HepG2 (cell line): ENCODE data around the gene C20orf144. TPM values are rescaled to one million over a fixed set of nuclear protein-coding genes. Genes with fewer than 3 reads are reported as not detected.

Source experiments
- FOSL2 ChIP-seq: sonication (generic); formaldehyde crosslinking; IDR thresholded peaks from 2 replicates; pipeline ENCODE4 v1.4.0; 2020; ENCODE audit warnings: missing genetic modification reagents
- HNF4A ChIP-seq: sonication (generic); formaldehyde crosslinking; IDR thresholded peaks from 2 replicates; pipeline ENCODE4 v1.4.0; 2020; ENCODE audit warnings: missing genetic modification reagents
- HOXA7 ChIP-seq: sonication (generic); formaldehyde crosslinking; IDR thresholded peaks from 2 replicates; pipeline ENCODE4 v1.8.1; 2022; ENCODE audit warnings: mild to moderate bottlenecking, missing genetic modification reagents, moderate library complexity
- IRX3 ChIP-seq: sonication (generic); formaldehyde crosslinking; IDR thresholded peaks from 2 replicates; pipeline ENCODE4 v1.8.1; 2023; ENCODE audit warnings: mild to moderate bottlenecking, low read depth, missing genetic modification reagents, borderline replicate concordance
- KLF12 ChIP-seq: sonication (generic); formaldehyde crosslinking; IDR thresholded peaks from 2 replicates; pipeline ENCODE4 v1.4.0; 2020; ENCODE audit warnings: missing genetic modification reagents, borderline replicate concordance
- KMT2B ChIP-seq: IDR thresholded peaks from 2 replicates; pipeline ENCODE4 v1.6.1; 2016; ENCODE audit warnings: missing genetic modification reagents, missing compliant biosample characterization
- MIXL1 ChIP-seq: IDR thresholded peaks from 2 replicates; pipeline ENCODE4 v1.6.1; 2016
- PAX8 ChIP-seq: sonication (generic); formaldehyde crosslinking; IDR thresholded peaks from 2 replicates; pipeline ENCODE4 v1.8.0; 2022; ENCODE audit warnings: mild to moderate bottlenecking, missing genetic modification reagents, borderline replicate concordance
- PCBP1 ChIP-seq: fragments of 200-400 bp; formaldehyde crosslinking; IDR thresholded peaks from 2 replicates; pipeline ENCODE4 v1.6.1; 2017; ENCODE audit warnings: mild to moderate bottlenecking, low read depth, low read length, borderline replicate concordance
- PTBP1 ChIP-seq: fragments of 200-400 bp; formaldehyde crosslinking; IDR thresholded peaks from 2 replicates; pipeline ENCODE4 v1.6.1; 2018; ENCODE audit warnings: low read length, low read depth; ENCODE audit not compliant: poor library complexity, severe bottlenecking
- RFXANK ChIP-seq: IDR thresholded peaks from 2 replicates; pipeline ENCODE4 v1.6.1; 2016
- SRY ChIP-seq: sonication (generic); formaldehyde crosslinking; IDR thresholded peaks from 2 replicates; pipeline ENCODE4 v1.8.0; 2022; ENCODE audit warnings: mild to moderate bottlenecking, missing genetic modification reagents
- TCF7 ChIP-seq: sonication (generic); IDR thresholded peaks from 2 replicates; pipeline ENCODE4 v1.6.1; 2016; ENCODE audit warnings: antibody characterized with exemption, low read depth
- ZBTB3 ChIP-seq: sonication (generic); formaldehyde crosslinking; IDR thresholded peaks from 2 replicates; pipeline ENCODE4 v1.4.0; 2020; ENCODE audit warnings: low read depth, mild to moderate bottlenecking, moderate library complexity, missing genetic modification reagents, borderline replicate concordance
- ZNF232 ChIP-seq: sonication (generic); formaldehyde crosslinking; IDR thresholded peaks from 2 replicates; pipeline ENCODE4 v1.4.0; 2020; ENCODE audit warnings: missing genetic modification reagents, borderline replicate concordance
- ZNF607 ChIP-seq: sonication (generic); formaldehyde crosslinking; IDR thresholded peaks from 2 replicates; pipeline ENCODE4 v1.5.1; 2020; ENCODE audit warnings: missing genetic modification reagents, mild to moderate bottlenecking, borderline replicate concordance
- ZNF746 ChIP-seq: sonication (generic); formaldehyde crosslinking; IDR thresholded peaks from 2 replicates; pipeline ENCODE4 v1.8.0; 2022; ENCODE audit warnings: mild to moderate bottlenecking, missing genetic modification reagents
- ZNF766 ChIP-seq: sonication (generic); formaldehyde crosslinking; IDR thresholded peaks from 2 replicates; pipeline ENCODE4 v1.5.0; 2020; ENCODE audit warnings: missing genetic modification reagents, borderline replicate concordance
- ZSCAN21 ChIP-seq: sonication (generic); formaldehyde crosslinking; IDR thresholded peaks from 2 replicates; pipeline ENCODE4 v1.8.0; 2022; ENCODE audit warnings: mild to moderate bottlenecking, missing genetic modification reagents, moderate library complexity, borderline replicate concordance
- polyA plus RNA-seq, 8 experiments: library from polyadenylated mRNA; depleted of rRNA in 3 of 8; stranded (reverse) in 7 of 8; unstranded in 1 of 8; fragments of >200 nt; fragmentation: Illumina TruSeq in 4 of 8; extraction: Trizol in 4 of 8; gene quantifications; 2 replicates each; pipeline versions ENCODE4 v1.2.1 to v1.2.3, GENCODE V29; 2011 to 2016; ENCODE audit warnings: low read depth in 4 of 8, missing spikeins in 1 of 8, mixed read lengths in 1 of 8; ENCODE audit not compliant: insufficient read depth in 1 of 8
- total RNA-seq, 5 experiments: library from RNA; depleted of rRNA; stranded (reverse); fragments of >200 nt; fragmentation: Illumina TruSeq; extraction: Trizol; gene quantifications; 2 replicates each; pipeline ENCODE4 v1.2.3, GENCODE V29; 2016; ENCODE audit warnings: low read depth in 1 of 5
- TF ChIP-seq, protein P1 (sequence below): sonication (generic); formaldehyde crosslinking; IDR thresholded peaks from 2 replicates; pipeline ENCODE4 v1.4.0; 2020; ENCODE audit warnings: missing genetic modification reagents; ENCODE audit errors: not compliant biosample characterization
- TF ChIP-seq, protein P2 (sequence below), 2 experiments: sonication (generic) in 1 of 2; formaldehyde crosslinking in 1 of 2; IDR thresholded peaks; 2 replicates each; pipeline versions ENCODE4 v1.4.0 to v1.6.1; 2016 to 2020; ENCODE audit warnings: borderline replicate concordance in 1 of 2, low read depth in 1 of 2, mild to moderate bottlenecking in 1 of 2, missing genetic modification reagents in 1 of 2
- TF ChIP-seq, protein P3 (sequence below): sonication (generic); formaldehyde crosslinking; IDR thresholded peaks from 2 replicates; pipeline ENCODE4 v1.8.0; 2022; ENCODE audit warnings: mild to moderate bottlenecking, missing genetic modification reagents, borderline replicate concordance

Gene C20orf144
- total and polyA plus RNA-seq, 2 of the 13 experiments (the other 11 are each of a cell fraction or from before 2014, with no cell fraction given): 0.09 to 0.16 TPM

DNA sequence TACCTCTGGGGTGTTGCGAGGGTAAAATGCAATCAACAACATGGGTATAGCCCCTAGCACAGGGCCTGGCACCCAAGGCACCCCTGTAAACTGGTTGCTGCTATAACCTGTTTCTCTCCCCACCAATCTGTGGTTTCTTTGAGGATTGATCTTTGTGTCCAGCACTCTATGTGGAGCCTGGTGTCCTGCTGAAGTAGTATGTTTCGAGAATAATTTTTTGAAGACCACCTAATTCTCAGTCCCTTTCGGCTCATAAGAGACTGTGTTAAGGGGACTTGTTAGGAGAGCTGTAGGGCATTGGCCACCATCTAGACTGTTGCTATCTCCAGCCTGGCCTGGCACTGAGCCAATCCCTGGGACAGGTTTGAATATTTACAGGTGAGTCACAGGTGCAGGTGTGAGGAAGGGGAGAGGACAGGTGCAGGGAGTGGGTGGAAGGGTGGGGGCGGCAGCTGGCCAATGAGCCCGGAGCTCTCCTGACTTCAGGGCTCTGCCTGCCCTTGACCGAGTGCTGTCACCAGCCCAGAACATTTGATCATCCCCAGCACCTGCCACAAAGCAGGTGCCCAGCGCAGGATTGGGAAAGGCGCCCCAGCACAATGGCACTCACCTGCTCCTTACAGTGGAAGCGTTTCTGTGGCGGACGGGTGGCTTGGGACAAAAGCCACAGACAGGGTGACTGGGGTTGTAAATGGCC lies 8.1 kb upstream of the C20orf144 start (continued):
- TF ChIP-seq, protein P1, sequence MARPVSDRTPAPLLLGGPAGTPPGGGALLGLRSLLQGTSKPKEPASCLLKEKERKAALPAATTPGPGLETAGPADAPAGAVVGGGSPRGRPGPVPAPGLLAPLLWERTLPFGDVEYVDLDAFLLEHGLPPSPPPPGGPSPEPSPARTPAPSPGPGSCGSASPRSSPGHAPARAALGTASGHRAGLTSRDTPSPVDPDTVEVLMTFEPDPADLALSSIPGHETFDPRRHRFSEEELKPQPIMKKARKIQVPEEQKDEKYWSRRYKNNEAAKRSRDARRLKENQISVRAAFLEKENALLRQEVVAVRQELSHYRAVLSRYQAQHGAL (CRISPR knock-in tag): peak; percentile 48
- TF ChIP-seq ZSCAN21 (CRISPR knock-in tag) (no peak), PAX8 (CRISPR knock-in tag) (no peak), HOXA7 (CRISPR knock-in tag) (no peak), FOSL2 (CRISPR knock-in tag) (0 out of 2 replicates have a peak, but pooled peaks have one; percentile 14), ZNF232 (CRISPR knock-in tag) (0 out of 2 replicates have a peak, but pooled peaks have one; percentile 9), KMT2B (no peak), HNF4A (CRISPR knock-in tag) (no peak), PCBP1 (no peak), KLF12 (no peak), SRY (no peak), TCF7 (no peak), ZNF766 (CRISPR knock-in tag) (0 out of 2 replicates have a peak, but pooled peaks have one; percentile 26), PTBP1 (no peak), ZNF607 (no peak; the same call in 1 of the 2 replicates), ZNF746 (CRISPR knock-in tag) (no peak), RFXANK (CRISPR knock-in tag) (no peak), IRX3 (CRISPR knock-in tag) (no peak), ZBTB3 (no peak), MIXL1 (no peak)
- TF ChIP-seq, protein P2, sequence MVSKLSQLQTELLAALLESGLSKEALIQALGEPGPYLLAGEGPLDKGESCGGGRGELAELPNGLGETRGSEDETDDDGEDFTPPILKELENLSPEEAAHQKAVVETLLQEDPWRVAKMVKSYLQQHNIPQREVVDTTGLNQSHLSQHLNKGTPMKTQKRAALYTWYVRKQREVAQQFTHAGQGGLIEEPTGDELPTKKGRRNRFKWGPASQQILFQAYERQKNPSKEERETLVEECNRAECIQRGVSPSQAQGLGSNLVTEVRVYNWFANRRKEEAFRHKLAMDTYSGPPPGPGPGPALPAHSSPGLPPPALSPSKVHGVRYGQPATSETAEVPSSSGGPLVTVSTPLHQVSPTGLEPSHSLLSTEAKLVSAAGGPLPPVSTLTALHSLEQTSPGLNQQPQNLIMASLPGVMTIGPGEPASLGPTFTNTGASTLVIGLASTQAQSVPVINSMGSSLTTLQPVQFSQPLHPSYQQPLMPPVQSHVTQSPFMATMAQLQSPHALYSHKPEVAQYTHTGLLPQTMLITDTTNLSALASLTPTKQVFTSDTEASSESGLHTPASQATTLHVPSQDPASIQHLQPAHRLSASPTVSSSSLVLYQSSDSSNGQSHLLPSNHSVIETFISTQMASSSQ (IDR thresholded peaks at IDR 0.05; ENCODE audit: low read depth): no peak
- TF ChIP-seq, protein P2 (CRISPR knock-in tag; IDR thresholded peaks at IDR 0.05; ENCODE audit: borderline replicate concordance): 0 out of 2 replicates have a peak, but pooled peaks have one; percentile 24
- TF ChIP-seq, protein P3, sequence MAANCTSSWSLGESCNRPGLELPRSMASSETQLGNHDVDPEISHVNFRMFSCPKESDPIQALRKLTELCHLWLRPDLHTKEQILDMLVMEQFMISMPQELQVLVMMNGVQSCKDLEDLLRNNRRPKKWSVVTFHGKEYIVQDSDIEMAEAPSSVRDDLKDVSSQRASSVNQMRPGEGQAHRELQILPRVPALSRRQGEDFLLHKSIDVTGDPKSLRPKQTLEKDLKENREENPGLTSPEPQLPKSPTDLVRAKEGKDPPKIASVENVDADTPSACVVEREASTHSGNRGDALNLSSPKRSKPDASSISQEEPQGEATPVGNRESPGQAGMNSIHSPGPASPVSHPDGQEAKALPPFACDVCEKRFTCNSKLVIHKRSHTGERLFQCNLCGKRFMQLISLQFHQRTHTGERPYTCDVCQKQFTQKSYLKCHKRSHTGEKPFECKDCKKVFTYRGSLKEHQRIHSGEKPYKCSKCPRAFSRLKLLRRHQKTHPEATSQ (CRISPR knock-in tag): peak; percentile 66; the same call in 1 of the 2 replicates
